ENCODE results near the gene AAMP. TPM values are rescaled to one million over a fixed set of nuclear protein-coding genes. Genes with fewer than 3 reads are reported as not detected.

AAMP gene
- total and polyA plus RNA-seq, 2 experiments from 2014 or later: 90.8 to 203 TPM

- Histone ChIP-seq H3K4me1 (ENCODE audit: insufficient read depth) (no peaks in the 10 kb centered on the region), H3K27me3 (ENCODE audit: insufficient read depth) (no peaks in the 10 kb centered on the region), H3K4me2 (no peak overlapping the region), H3K79me2 (replicated peaks; ENCODE audit: insufficient read depth) (no peaks in the 10 kb centered on the region), H3F3A (replicated peaks; ENCODE audit: low read depth) (no peaks in the 10 kb centered on the region), H4K20me1 (replicated peaks; ENCODE audit: insufficient read depth) (no peaks in the 10 kb centered on the region), H2AFZ (no peak overlapping the region), H3K4me3 (no peak overlapping the region), H3K9me2 (ENCODE audit: insufficient read depth) (no peaks in the 10 kb centered on the region), H3K36me3 (ENCODE audit: insufficient read depth) (no peaks in the 10 kb centered on the region), H3K27ac (ENCODE audit: low read depth) (no peak overlapping the region)
- Mint-ChIP-seq H3K4me1 (0 out of 3 replicates have a peak, but pooled peaks cover 2% of the 10 kb centered on the region), H3K9me3 (peaks cover 3% of the 10 kb centered on the region; the same call in 1 of the 3 replicates), H3K27ac (no peak overlapping the region), H3K36me3 (ENCODE audit: low read depth) (no peaks in the 10 kb centered on the region), H3K27me3 (ENCODE audit: insufficient read depth, low read depth, poor library complexity) (peaks cover 10% of the 10 kb centered on the region), H3K4me3 (no peak overlapping the region)
- TF ChIP-seq ZNF331 (CRISPR knock-in tag; IDR thresholded peaks at IDR 0.05; ENCODE audit: low read depth): no peak
- TF ChIP-seq ZNF114 (CRISPR knock-in tag; IDR thresholded peaks at IDR 0.05): no peak
- TF ChIP-seq STAT1 (IDR thresholded peaks at IDR 0.05; ENCODE audit: unreplicated experiment): no peak
- TF ChIP-seq CTCF (conservative IDR thresholded peaks at IDR 0.05; ENCODE audit: low read depth in 2 of 2): no peak
- TF ChIP-seq JUNB (IDR thresholded peaks at IDR 0.05; ENCODE audit: unreplicated experiment): no peak
- TF ChIP-seq NANOG (IDR thresholded peaks at IDR 0.05; ENCODE audit: borderline replicate concordance): no peak
- ATAC-seq (no peak), DNase-seq (ENCODE audit: low spot score) (no peak)
Observed at GRCh38 chr2:218305383-218305782, 35.4 kb upstream of the AAMP start.

GRCh38 chr2:218301176-218301819 is 31.4 kb upstream of the AAMP start:
- Mint-ChIP-seq H3K27me3 (ENCODE audit: insufficient read depth, low read depth, poor library complexity) (peaks cover 13% of the 10 kb centered on the region), H3K4me3 (no peak overlapping the region), H3K27ac (no peak overlapping the region; the same call in 1 of the 2 replicates), H3K36me3 (ENCODE audit: low read depth) (no peaks in the 10 kb centered on the region), H3K4me1 (peaks cover 2% of the 10 kb centered on the region; the same call in 1 of the 3 replicates), H3K9me3 (no peaks in the 10 kb centered on the region; the same call in 2 of the 3 replicates)
- H3K4me2 ChIP-seq: no peak overlapping the region
- ATAC-seq (peak; percentile 88), DNase-seq (ENCODE audit: low spot score) (peak; percentile 96)
- no peak overlapping the region for H3K4me3 ChIP-seq
- no peaks in the 10 kb centered on the region for H4K20me1 ChIP-seq (replicated peaks; ENCODE audit: insufficient read depth)
- no peak overlapping the region for H3K27ac ChIP-seq (ENCODE audit: low read depth)
- H3K79me2 ChIP-seq (replicated peaks; ENCODE audit: insufficient read depth): no peaks in the 10 kb centered on the region
- no peaks in the 10 kb centered on the region for H3K9me2 ChIP-seq (ENCODE audit: insufficient read depth)
- no peaks in the 10 kb centered on the region for H3F3A ChIP-seq (replicated peaks; ENCODE audit: low read depth)
- peak; percentile 95 to 96 for TF ChIP-seq CTCF (conservative IDR thresholded peaks at IDR 0.05; ENCODE audit: low read depth in 2 of 2)
- no peak for TF ChIP-seq NANOG (IDR thresholded peaks at IDR 0.05; ENCODE audit: borderline replicate concordance)
- no peaks in the 10 kb centered on the region for H3K4me1 ChIP-seq (ENCODE audit: insufficient read depth)
- no peaks in the 10 kb centered on the region for H3K27me3 ChIP-seq (ENCODE audit: insufficient read depth)
- no peak overlapping the region for H2AFZ ChIP-seq
- H3K36me3 ChIP-seq (ENCODE audit: insufficient read depth): no peaks in the 10 kb centered on the region

Measured in GM23338 (cell line).